Urinary bladder (tissue), 4 donors: ENCODE results near the gene TNFRSF14. TPM values are rescaled to one million over a fixed set of nuclear protein-coding genes. Genes with fewer than 3 reads are reported as not detected.

ENCODE experiments used
- DNase-seq: peaks from one replicate; pipeline ENCODE4 v3.0.0-alpha.2; 2015; ENCODE audit errors: extremely low spot score
- H3K27ac ChIP-seq: one replicate; pipeline ENCODE4 v1.5.1; 2013; ENCODE audit warnings: low read depth, mild to moderate bottlenecking, moderate library complexity
- H3K36me3 ChIP-seq: one replicate; pipeline ENCODE4 v1.6.1; 2013; ENCODE audit warnings: mild to moderate bottlenecking, moderate library complexity; ENCODE audit not compliant: insufficient read depth
- H3K4me1 ChIP-seq: one replicate; pipeline ENCODE4 v1.6.1; 2013; ENCODE audit warnings: mild to moderate bottlenecking, moderate library complexity; ENCODE audit not compliant: insufficient read depth
- H3K4me3 ChIP-seq: one replicate; pipeline ENCODE4 v1.5.1; 2013; ENCODE audit warnings: low read depth, low read length
- WGBS: extraction: QIAGEN DNeasy Blood & Tissue Kit; methylation state at CpG from one replicate; pipeline ENCODE4 v1.1.7; 2013; 5-methylcytosine and 5-hydroxymethylcytosine counted together
- polyA plus RNA-seq: library from polyadenylated mRNA; stranded (reverse); fragments of 200-250 nt; gene quantifications from one replicate; pipeline ENCODE4 v1.2.3, GENCODE V29; 2013
- total RNA-seq: library from RNA; depleted of rRNA; stranded (reverse); fragments of >200 nt; gene quantifications from one replicate; pipeline ENCODE4 v1.2.3, GENCODE V29; 2014
- donor health status: healthy with polysubstance abuse.
- donor health status: healthy.

The TNFRSF14 gene
- total and polyA plus RNA-seq, 2 donors, result 19.2 to 75.5 TPM

GRCh38 chr1:2592672-2593071, 36.5 kb downstream of the TNFRSF14 start:
- no peak overlapping the region for H3K27ac ChIP-seq
- no peaks in the 10 kb centered on the region for H3K4me1 ChIP-seq
- DNase-seq, result no peak
- 71% methylated on average over 15 of the region's 15 CpGs for WGBS
- H3K36me3 ChIP-seq, result no peaks in the 10 kb centered on the region
- no peak overlapping the region for H3K4me3 ChIP-seq

DNA sequence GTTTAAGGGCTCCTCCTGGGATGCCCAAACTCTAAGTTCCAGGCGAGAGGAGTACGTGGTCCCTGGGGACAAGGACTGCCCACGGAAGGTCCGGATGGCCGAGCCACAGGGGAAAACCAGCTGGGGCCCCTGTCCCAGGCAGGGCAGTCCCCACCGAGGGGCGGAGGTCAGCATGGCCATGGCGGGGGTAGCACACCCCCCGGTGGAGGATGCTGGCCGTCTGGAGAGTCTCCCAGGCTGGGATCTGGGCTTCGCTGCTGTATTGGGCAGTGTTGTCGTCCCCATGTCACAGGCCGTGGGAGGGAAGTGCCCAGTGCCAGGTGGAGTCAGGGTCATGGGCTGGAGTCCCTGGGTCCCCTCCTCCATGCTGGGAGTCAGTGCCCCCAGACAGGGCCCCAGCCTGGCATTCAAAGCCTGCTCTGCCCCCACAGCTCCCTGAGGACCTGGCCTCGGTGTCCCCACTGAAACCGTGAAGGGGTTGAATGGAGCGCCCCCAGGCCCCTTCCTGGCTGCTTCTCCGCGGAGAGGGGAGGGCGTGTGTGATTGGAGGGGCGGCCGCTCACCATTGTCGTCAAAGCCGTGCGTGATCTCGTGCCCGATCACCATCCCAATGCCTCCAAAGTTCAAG, 37.2 kb downstream of the TNFRSF14 start:
- Histone ChIP-seq H3K4me3 (no peak overlapping the region), H3K27ac (no peak overlapping the region), H3K4me1 (no peaks in the 10 kb centered on the region), H3K36me3 (no peaks in the 10 kb centered on the region)
- DNase-seq, result no peak
- 69% methylated on average over 26 of the region's 26 CpGs for WGBS

DNA sequence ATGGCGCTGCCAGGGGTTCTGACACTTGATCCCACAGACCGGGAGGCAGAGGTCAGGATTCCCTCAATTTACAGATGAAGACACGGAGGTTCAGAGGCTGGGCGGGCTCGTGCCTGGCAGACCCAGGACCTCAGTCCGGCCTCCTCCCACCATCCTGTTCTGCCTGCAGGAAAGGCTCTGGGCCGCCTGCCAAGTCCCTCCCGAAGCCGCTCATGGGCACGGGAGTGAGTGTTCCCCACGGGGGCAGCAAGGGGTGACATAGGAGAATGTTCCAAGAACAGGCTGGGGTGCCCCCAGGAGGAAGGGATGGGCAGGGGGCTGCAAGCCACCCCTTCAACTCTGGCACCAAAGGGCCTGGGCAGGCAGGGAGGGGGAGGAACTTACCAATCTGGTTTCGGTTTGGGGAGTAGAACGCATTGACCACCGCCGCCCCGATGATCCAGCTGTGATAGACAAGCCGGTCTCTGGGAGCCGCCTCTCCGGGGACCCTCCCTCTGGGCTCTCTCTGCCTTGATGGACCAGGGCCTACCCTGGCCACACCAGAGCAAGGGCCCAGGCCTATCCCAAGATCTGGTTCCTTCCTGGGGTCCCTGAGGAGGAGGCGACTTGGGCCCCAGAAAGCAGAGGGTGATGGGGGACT, 38.0 kb downstream of the TNFRSF14 start:
- H3K27ac ChIP-seq, result no peak overlapping the region
- no peak for DNase-seq
- no peak overlapping the region for H3K4me3 ChIP-seq
- H3K4me1 ChIP-seq, result no peaks in the 10 kb centered on the region
- no peaks in the 10 kb centered on the region for H3K36me3 ChIP-seq
- 40% methylated on average over 20 of the region's 20 CpGs for WGBS

DNA sequence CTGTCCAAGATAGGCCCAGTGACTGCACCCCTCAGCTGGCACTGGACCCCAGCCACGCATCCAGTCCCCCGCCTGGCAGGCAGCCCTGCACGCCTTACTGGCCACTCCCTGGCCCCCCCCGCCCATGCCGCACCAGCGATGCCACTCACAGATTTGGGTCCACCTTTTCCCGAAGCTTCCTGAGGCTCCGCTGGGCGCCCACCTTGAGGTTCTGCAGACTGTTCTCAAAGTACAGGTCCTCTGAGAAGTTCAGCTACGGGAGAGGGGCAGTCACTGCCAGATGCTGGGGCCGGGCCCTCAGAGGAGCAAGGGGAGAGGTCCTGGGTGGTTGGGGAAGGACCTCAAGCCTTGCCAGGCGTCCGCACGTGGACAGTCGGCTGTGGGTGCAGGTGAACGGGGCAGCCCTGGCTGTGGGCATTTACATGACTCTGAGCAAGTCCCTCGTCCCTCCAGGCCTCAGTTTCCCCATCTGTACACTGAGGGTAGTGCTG, 38.5 kb downstream of the TNFRSF14 start:
- DNase-seq, result no peak
- no peak overlapping the region for H3K27ac ChIP-seq
- WGBS, result 93% methylated on average over 17 of the region's 17 CpGs
- H3K4me1 ChIP-seq, result no peaks in the 10 kb centered on the region
- no peak overlapping the region for H3K4me3 ChIP-seq
- no peaks in the 10 kb centered on the region for H3K36me3 ChIP-seq

DNA sequence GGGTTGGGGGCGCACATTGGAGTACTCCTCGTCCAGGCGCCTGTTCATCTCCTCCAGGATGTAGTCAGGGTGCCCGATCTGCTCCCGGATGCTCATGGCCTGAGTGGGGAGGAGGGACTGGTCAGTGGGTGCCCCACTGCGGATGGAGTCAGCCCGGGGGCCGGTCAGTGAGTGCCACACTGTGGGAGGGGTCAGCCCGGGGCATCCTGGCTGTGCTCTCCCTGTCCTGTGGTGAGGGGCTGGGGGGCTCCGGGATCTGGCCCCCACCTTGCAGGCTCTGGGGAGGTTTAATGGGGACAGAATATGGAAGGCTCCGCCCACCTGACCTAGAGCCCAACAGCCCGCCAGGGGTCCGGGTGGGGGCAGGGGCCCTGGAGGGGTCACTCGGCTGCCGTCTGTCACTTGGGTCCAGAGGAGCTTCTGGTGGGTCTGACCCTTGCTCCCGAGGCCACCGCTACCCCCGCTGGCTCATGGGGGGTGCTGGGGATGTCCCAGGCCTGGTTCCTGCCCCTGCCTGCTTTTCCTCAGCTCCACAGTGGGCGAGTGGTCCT, 39.2 kb downstream of the TNFRSF14 start:
- Histone ChIP-seq H3K4me3 (no peak overlapping the region), H3K4me1 (no peaks in the 10 kb centered on the region), H3K27ac (no peak overlapping the region), H3K36me3 (no peaks in the 10 kb centered on the region)
- WGBS, result 72% methylated on average over 19 of the region's 19 CpGs
- no peak for DNase-seq

DNA sequence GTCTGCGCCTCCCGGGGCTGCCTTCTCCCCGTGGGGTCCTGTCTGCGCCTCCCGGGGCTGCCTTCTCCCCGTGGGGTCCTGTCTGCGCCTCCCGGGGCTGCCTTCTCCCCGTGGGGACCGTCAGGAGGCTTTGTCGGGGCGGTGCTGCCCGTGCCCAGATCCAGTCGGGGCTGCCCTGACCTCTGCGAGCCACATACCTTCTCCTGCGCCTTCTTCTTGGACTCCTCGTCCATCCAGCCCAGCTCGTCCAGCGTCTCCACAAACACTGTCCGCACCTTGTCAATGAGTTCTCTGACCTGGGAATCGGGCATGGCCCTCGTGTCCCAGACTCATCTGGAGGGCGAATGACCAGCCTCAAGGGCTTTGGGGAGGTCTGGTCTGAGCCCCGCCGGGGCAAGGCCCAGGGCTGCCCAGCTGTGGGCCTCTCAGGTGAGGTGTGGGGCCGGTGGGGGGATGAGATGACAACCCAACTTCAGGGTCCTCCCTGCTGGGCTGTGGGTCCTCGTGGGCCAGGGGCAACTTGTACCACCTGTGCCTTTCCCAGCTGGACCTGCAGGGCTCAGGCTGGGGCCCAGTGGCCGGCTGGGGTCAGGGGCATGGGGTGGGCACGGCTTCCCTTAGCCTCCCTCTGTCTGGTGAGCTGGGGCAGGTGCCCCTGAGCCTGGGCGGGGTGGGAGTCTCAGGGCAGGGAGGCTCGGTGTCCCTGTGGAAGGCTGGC, 39.8 kb downstream of the TNFRSF14 start:
- Histone ChIP-seq H3K27ac (no peak overlapping the region), H3K4me1 (no peaks in the 10 kb centered on the region), H3K36me3 (no peaks in the 10 kb centered on the region), H3K4me3 (no peak overlapping the region)
- DNase-seq, result no peak
- 84% methylated on average over 31 of the region's 31 CpGs for WGBS

- Histone ChIP-seq H3K36me3 (no peaks in the 10 kb centered on the region), H3K27ac (no peak overlapping the region), H3K4me3 (no peak overlapping the region), H3K4me1 (no peaks in the 10 kb centered on the region)
- WGBS, result 88% methylated on average over 28 of the region's 28 CpGs
- no peak for DNase-seq
Observed at GRCh38 chr1:2596530-2597333, 40.6 kb downstream of the TNFRSF14 start.

- Histone ChIP-seq H3K36me3 (no peaks in the 10 kb centered on the region), H3K4me3 (no peak overlapping the region), H3K27ac (no peak overlapping the region), H3K4me1 (no peaks in the 10 kb centered on the region)
- no peak for DNase-seq
- WGBS, result 74% methylated on average over 34 of the region's 34 CpGs
Observed at GRCh38 chr1:2597441-2598328, 41.5 kb downstream of the TNFRSF14 start.

DNA sequence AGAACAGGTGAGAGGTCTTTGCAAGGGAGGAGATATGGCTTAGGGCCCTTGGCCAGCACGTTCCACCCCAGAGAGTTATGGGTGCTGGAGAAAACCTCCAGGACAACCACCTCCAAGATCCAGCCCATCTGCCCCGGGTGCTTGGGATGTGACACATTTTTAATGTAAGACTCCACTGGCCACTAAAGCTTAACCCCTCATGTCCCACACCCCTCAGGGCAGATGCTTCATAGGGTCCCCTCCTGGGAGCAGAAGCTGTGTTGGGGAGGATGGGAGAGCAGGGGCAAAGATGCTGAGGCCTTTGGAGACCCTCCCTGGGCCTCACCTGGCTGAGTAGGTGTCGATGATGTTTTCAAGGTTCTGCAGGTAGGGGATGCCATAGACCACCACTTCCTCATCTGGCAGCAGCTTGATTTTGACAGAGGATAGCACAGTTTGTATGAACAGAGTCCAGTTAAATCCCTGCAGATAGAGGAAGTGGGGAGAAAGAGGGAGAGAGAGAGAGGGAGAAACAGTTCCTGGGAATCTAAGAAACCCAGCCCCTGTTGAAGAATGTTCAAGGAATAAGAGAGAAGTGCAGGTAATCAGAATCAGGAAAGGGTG, 42.3 kb downstream of the TNFRSF14 start:
- WGBS, result 66% methylated on average over 3 of the region's 3 CpGs
- no peak for DNase-seq

DNA sequence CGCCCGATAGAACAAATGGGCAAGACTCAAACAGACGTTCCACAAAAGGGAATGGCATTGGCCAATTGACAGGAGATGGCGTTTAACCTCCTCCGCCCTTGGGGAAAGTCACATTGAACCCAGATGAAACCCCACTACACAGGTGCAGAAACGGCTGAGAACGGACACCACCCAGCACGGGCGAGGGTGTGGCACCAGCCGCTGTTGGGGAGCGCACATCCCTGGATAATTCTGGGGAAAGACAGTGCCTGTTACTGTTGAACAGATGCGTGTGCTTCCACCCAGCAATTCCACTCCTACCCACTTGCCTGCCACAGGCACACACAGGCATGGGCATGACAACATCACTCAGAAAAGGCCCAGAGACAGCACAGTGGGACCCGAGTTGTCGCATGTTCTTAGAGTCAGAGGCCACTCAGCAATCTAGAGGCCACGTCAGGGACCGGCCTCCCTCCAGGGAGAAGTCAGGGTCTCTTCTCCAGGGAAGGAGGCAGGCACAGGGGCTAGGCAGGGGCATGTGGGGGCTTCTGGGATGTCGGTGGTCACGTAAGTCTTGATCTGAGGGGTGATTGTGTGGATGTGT, 45.6 kb downstream of the TNFRSF14 start:
- 81% methylated on average over 18 of the region's 18 CpGs for WGBS
- Histone ChIP-seq H3K36me3 (no peaks in the 10 kb centered on the region), H3K27ac (no peak overlapping the region), H3K4me3 (no peak overlapping the region), H3K4me1 (no peaks in the 10 kb centered on the region)
- DNase-seq, result no peak

More for the DNA sequence above, 42.3 kb downstream of the TNFRSF14 start:
- Histone ChIP-seq H3K27ac (no peak overlapping the region), H3K36me3 (no peaks in the 10 kb centered on the region), H3K4me1 (no peaks in the 10 kb centered on the region), H3K4me3 (no peak overlapping the region)

- 73% methylated on average over 15 of the region's 15 CpGs for WGBS
- Histone ChIP-seq H3K27ac (no peak overlapping the region), H3K36me3 (no peaks in the 10 kb centered on the region), H3K4me1 (no peaks in the 10 kb centered on the region), H3K4me3 (no peak overlapping the region)
- DNase-seq, result no peak
Observed at GRCh38 chr1:2602311-2602835, 46.2 kb downstream of the TNFRSF14 start.
